Naive B cell (primary cell): ENCODE measurements around the gene FSCN2. TPM values are rescaled to one million over a fixed set of nuclear protein-coding genes. Genes with fewer than 3 reads are reported as not detected.
A peak's percentile ranks its signal among the peaks of the same experiment; 100 is the strongest.
"Not testable (repeated sequence)": the region's sequence is repeated elsewhere in the genome, so short reads cannot be mapped to it uniquely, and the experiment has no call there.

Experiments
- ATAC-seq, 2 donors: fragments of 150-1000 bp; cut with Tn5 transposase; 2 replicates each; pipeline ENCODE4 v1.10.0; 2021; ENCODE audit warnings: low read depth in 2 of 2, mild to moderate bottlenecking in 2 of 2, moderate library complexity in 2 of 2
- DNase-seq: peaks from one replicate; pipeline ENCODE4 v3.0.0; 2022
- H3K27ac Mint-ChIP-seq, 6 donors: one replicate each; pipeline ENCODE4 v1.8.0; 2020 to 2022; ENCODE audit warnings: mild to moderate bottlenecking in 6 of 6, mixed read lengths in 6 of 6, moderate library complexity in 5 of 6, inconsistent platforms in 2 of 6
- H3K27me3 Mint-ChIP-seq, 3 donors: one replicate each; pipeline ENCODE4 v1.8.0; 2021 to 2022; ENCODE audit warnings: mixed read lengths in 3 of 3, mild to moderate bottlenecking in 1 of 3
- H3K36me3 Mint-ChIP-seq, 2 donors: one replicate each; pipeline ENCODE4 v1.8.0; 2020 to 2022; ENCODE audit warnings: mixed read lengths in 2 of 2, inconsistent platforms in 1 of 2, mild to moderate bottlenecking in 1 of 2
- H3K4me1 Mint-ChIP-seq, 3 donors: one replicate each; pipeline ENCODE4 v1.8.0; 2020 to 2022; ENCODE audit warnings: mixed read lengths in 3 of 3, inconsistent platforms in 1 of 3, mild to moderate bottlenecking in 1 of 3, moderate library complexity in 1 of 3
- H3K4me3 Mint-ChIP-seq, 8 donors: one replicate each; pipeline ENCODE4 v1.8.0; 2020 to 2022; ENCODE audit warnings: mild to moderate bottlenecking in 8 of 8, mixed read lengths in 8 of 8, moderate library complexity in 8 of 8, inconsistent platforms in 2 of 8
- H3K9me3 Mint-ChIP-seq, 7 donors: one replicate each; pipeline ENCODE4 v1.8.0; 2020 to 2022; ENCODE audit warnings: mixed read lengths in 7 of 7, mild to moderate bottlenecking in 5 of 7, inconsistent platforms in 2 of 7, moderate library complexity in 1 of 7
- polyA plus RNA-seq, 6 donors: library from polyadenylated mRNA; unstranded; fragments of 300-500 nt; fragmentation: Illumina TruSeq; gene quantifications; one replicate each; pipeline ENCODE4 v1.2.3, GENCODE V29; 2021; ENCODE audit warnings: low read depth in 6 of 6

Gene FSCN2
- polyA plus RNA-seq, 6 donors from 2014 or later, result 0.17 to 0.59 (median 0.39) TPM; not detected in 1

GRCh38 chr17:81529437-81529803, 1.2 kb downstream of the FSCN2 start:
- no peak overlapping the region for H3K4me3 Mint-ChIP-seq
- no peaks in the 10 kb centered on the region for H3K9me3 Mint-ChIP-seq
- peaks cover 0 to 9% (median 0%) of the 10 kb centered on the region in 3 donors for H3K27me3 Mint-ChIP-seq
- H3K36me3 Mint-ChIP-seq, result no peaks in the 10 kb centered on the region
- peaks cover 0 to 10% (median 0%) of the 10 kb centered on the region in 3 donors for H3K4me1 Mint-ChIP-seq
- no peak overlapping the region for H3K27ac Mint-ChIP-seq
- no peak for DNase-seq
- no peak for ATAC-seq

- H3K27ac Mint-ChIP-seq, H3K36me3 Mint-ChIP-seq, DNase-seq, H3K4me3 Mint-ChIP-seq, ATAC-seq, H3K9me3 Mint-ChIP-seq: not testable (repeated sequence)
- Mint-ChIP-seq H3K4me1 (peaks cover 0 to 10% (median 4%) of the 10 kb centered on the region in 3 donors), H3K27me3 (peaks cover 0 to 13% (median 7%) of the 10 kb centered on the region in 3 donors)
Observed at GRCh38 chr17:81531013-81531412, 2.8 kb downstream of the FSCN2 start.

- not testable (repeated sequence) for DNase-seq, H3K9me3 Mint-ChIP-seq, ATAC-seq, H3K36me3 Mint-ChIP-seq, H3K4me3 Mint-ChIP-seq, H3K27ac Mint-ChIP-seq
- Mint-ChIP-seq H3K27me3 (peaks cover 0 to 15% (median 7%) of the 10 kb centered on the region in 3 donors), H3K4me1 (peaks cover 0 to 10% (median 4%) of the 10 kb centered on the region in 3 donors)
Observed at GRCh38 chr17:81531998-81532404, 3.8 kb downstream of the FSCN2 start.

GRCh38 chr17:81532490-81533287, 4.5 kb downstream of the FSCN2 start:
- Mint-ChIP-seq H3K27ac (no peak overlapping the region), H3K36me3 (peaks cover 0 to 2% of the 10 kb centered on the region in 2 donors), H3K27me3 (peaks cover 1 to 13% (median 11%) of the 10 kb centered on the region in 3 donors), H3K4me3 (no peak overlapping the region), H3K4me1 (peaks cover 3 to 15% (median 10%) of the 10 kb centered on the region in 3 donors), H3K9me3 (no peaks in the 10 kb centered on the region)
- ATAC-seq (no peak), DNase-seq (no peak)

GRCh38 chr17:81533339-81534141, 5.4 kb downstream of the FSCN2 start:
- peaks cover 5 to 20% (median 20%) of the 10 kb centered on the region in 3 donors for H3K27me3 Mint-ChIP-seq
- H3K27ac Mint-ChIP-seq, result no peak overlapping the region
- DNase-seq (no peak), ATAC-seq (no peak)
- peaks cover 7 to 21% (median 15%) of the 10 kb centered on the region in 3 donors for H3K4me1 Mint-ChIP-seq
- no peak overlapping the region for H3K4me3 Mint-ChIP-seq
- peaks cover 0 to 10% of the 10 kb centered on the region in 2 donors for H3K36me3 Mint-ChIP-seq
- no peaks in the 10 kb centered on the region for H3K9me3 Mint-ChIP-seq

- Mint-ChIP-seq H3K9me3 (no peaks in the 10 kb centered on the region), H3K4me1 (peaks cover 7 to 21% (median 15%) of the 10 kb centered on the region in 3 donors), H3K4me3 (peak overlapping the region in 1 of 8 donors; percentile 25), H3K27me3 (peaks cover 5 to 23% (median 20%) of the 10 kb centered on the region in 3 donors), H3K36me3 (peaks cover 0 to 10% of the 10 kb centered on the region in 2 donors), H3K27ac (no peak overlapping the region)
- ATAC-seq, result no peak
- no peak for DNase-seq
Observed at GRCh38 chr17:81534157-81535006, 6.2 kb downstream of the FSCN2 start.

- DNase-seq (no peak), ATAC-seq (no peak)
- Mint-ChIP-seq H3K27me3 (peaks cover 5 to 23% (median 20%) of the 10 kb centered on the region in 3 donors), H3K9me3 (no peaks in the 10 kb centered on the region), H3K4me1 (peaks cover 7 to 21% (median 15%) of the 10 kb centered on the region in 3 donors), H3K36me3 (peaks cover 0 to 10% of the 10 kb centered on the region in 2 donors), H3K4me3 (no peak overlapping the region), H3K27ac (no peak overlapping the region)
Observed at GRCh38 chr17:81535007-81535328, 6.8 kb downstream of the FSCN2 start.

GRCh38 chr17:81535480-81536298, 7.5 kb downstream of the FSCN2 start:
- DNase-seq (no peak), ATAC-seq (no peak)
- H3K27me3 Mint-ChIP-seq, result peaks cover 5 to 23% (median 20%) of the 10 kb centered on the region in 3 donors
- H3K9me3 Mint-ChIP-seq, result no peaks in the 10 kb centered on the region
- peaks cover 7 to 21% (median 15%) of the 10 kb centered on the region in 3 donors for H3K4me1 Mint-ChIP-seq
- no peak overlapping the region for H3K27ac Mint-ChIP-seq
- H3K36me3 Mint-ChIP-seq, result peaks cover 0 to 10% of the 10 kb centered on the region in 2 donors
- peak overlapping the region in 1 of 8 donors; percentile 7 for H3K4me3 Mint-ChIP-seq

- Mint-ChIP-seq H3K9me3 (no peaks in the 10 kb centered on the region), H3K36me3 (peaks cover 0 to 14% of the 10 kb centered on the region in 2 donors), H3K27ac (no peak overlapping the region), H3K27me3 (peaks cover 5 to 23% (median 20%) of the 10 kb centered on the region in 3 donors), H3K4me3 (peak overlapping the region in 1 of 8 donors; percentile 16), H3K4me1 (peaks cover 7 to 24% (median 15%) of the 10 kb centered on the region in 3 donors)
- DNase-seq, result no peak
- ATAC-seq, result peak; percentile 35 to 43
Observed at GRCh38 chr17:81536299-81537290, 8.4 kb downstream of the FSCN2 start.

GRCh38 chr17:81537343-81537855, 9.2 kb downstream of the FSCN2 start:
- Mint-ChIP-seq H3K4me1 (peaks cover 7 to 26% (median 15%) of the 10 kb centered on the region in 3 donors), H3K36me3 (peaks cover 0 to 15% of the 10 kb centered on the region in 2 donors), H3K9me3 (no peaks in the 10 kb centered on the region), H3K27me3 (peaks cover 5 to 23% (median 20%) of the 10 kb centered on the region in 3 donors), H3K4me3 (peak overlapping the region in 2 of 8 donors; percentile 16 to 63), H3K27ac (no peak overlapping the region)
- DNase-seq, result peak; percentile 43
- ATAC-seq, result peak; percentile 80 to 86

- Mint-ChIP-seq H3K9me3 (no peaks in the 10 kb centered on the region), H3K27ac (peak overlapping the region in 1 of 6 donors; percentile 14)
Observed at GRCh38 chr17:81537856-81538555, 9.8 kb downstream of the FSCN2 start.

More at GRCh38 chr17:81537856-81538555, 9.8 kb downstream of the FSCN2 start:
- DNase-seq, result no peak
- peaks cover 0 to 15% of the 10 kb centered on the region in 2 donors for H3K36me3 Mint-ChIP-seq
- H3K4me1 Mint-ChIP-seq, result peaks cover 7 to 26% (median 15%) of the 10 kb centered on the region in 3 donors
- H3K27me3 Mint-ChIP-seq, result peaks cover 5 to 23% (median 20%) of the 10 kb centered on the region in 3 donors
- H3K4me3 Mint-ChIP-seq, result peak overlapping the region in 3 of 8 donors; percentile 16 to 63 (median 22)
- ATAC-seq, result no peak
